HCT116 (cell line): Measurements from ENCODE around the gene EHBP1. TPM values are rescaled to one million over a fixed set of nuclear protein-coding genes. Genes with fewer than 3 reads are reported as not detected.

Experiments
- ATAC-seq: fragments of 200-7000 bp; cut with Tn5 transposase; 2 replicates; pipeline ENCODE4 v1.9.1; 2020; ENCODE audit warnings: mild to moderate bottlenecking, moderate library complexity
- BruUV-seq: library from RNA; stranded (reverse); fragments of 400-500 nt; replicated peaks from 2 replicates; lab custom pipeline; 2021; lab: Mats Ljungman, UMichigan
- CTCF ChIA-PET: fragments of 300-600 bp; sonication (Branson Sonifier 250); formaldehyde crosslinking; loops from one replicate; lab custom pipeline; 2021; ENCODE audit warnings: antibody characterized with exemption; lab: Charles Lee
- POLR2A ChIA-PET: fragments of 300-600, 350-600 bp; sonication (Branson Sonifier 250); formaldehyde crosslinking; loops from one replicate; lab custom pipeline; 2021; ENCODE audit warnings: antibody characterized with exemption; lab: Charles Lee
- RAD21 ChIA-PET, 2 experiments: fragments of 300-600 bp; sonication (Branson Sonifier 250); formaldehyde crosslinking; loops; one replicate each; lab custom pipeline; 2023; ENCODE audit warnings: low total read pairs in 2 of 2; ENCODE audit not compliant: uncharacterized antibody in 2 of 2, unreplicated experiment in 2 of 2, low non-redundant PET in 1 of 2; lab: Charles Lee
- DNase-seq: peaks from one replicate; pipeline ENCODE4 v3.0.0-alpha.2; 2010; ENCODE audit warnings: low read depth, low spot score
- H2AFZ ChIP-seq: fragments of 200-600 bp; shearing (Covaris generic), sonication (generic); 2 replicates; pipeline ENCODE4 v1.6.1; 2017; ENCODE audit warnings: low read depth, mixed run types, mixed read lengths, antibody characterized with exemption, low read length; ENCODE audit not compliant: poor library complexity, severe bottlenecking
- H3K27ac ChIP-seq: 2 replicates; pipeline ENCODE4 v1.5.1; 2012; ENCODE audit warnings: low read depth, low read length
- H3K27me3 ChIP-seq: fragments of 200-600 bp; sonication (generic); 2 replicates; pipeline ENCODE4 v1.6.1; 2016; ENCODE audit warnings: mixed run types, low read length, mixed read lengths; ENCODE audit not compliant: insufficient read depth
- H3K36me3 ChIP-seq, 2 experiments: fragments of 200-500 bp in 1 of 2; fragments of 200-600 bp in 1 of 2; sonication (Bioruptor generic) in 1 of 2; sonication (generic) in 1 of 2; 2 replicates each; pipeline versions ENCODE4 v1.5.1 to v1.6.1; 2014 to 2016; ENCODE audit warnings: low read length in 2 of 2, inconsistent platforms in 1 of 2, mixed read lengths in 1 of 2, mixed run types in 1 of 2; ENCODE audit not compliant: insufficient read depth in 2 of 2, control insufficient read depth in 1 of 2
- H3K4me1 ChIP-seq, 2 experiments: fragments of 200-600 bp in 1 of 2; sonication (generic) in 1 of 2; 2 replicates each; pipeline versions ENCODE4 v1.5.1 to v1.6.1; 2012 to 2017; ENCODE audit warnings: low read length in 2 of 2, inconsistent platforms in 1 of 2, mild to moderate bottlenecking in 1 of 2, mixed read lengths in 1 of 2, mixed run types in 1 of 2, moderate library complexity in 1 of 2; ENCODE audit not compliant: insufficient read depth in 2 of 2, control insufficient read depth in 1 of 2
- H3K4me2 ChIP-seq: fragments of 200-600 bp; sonication (generic); 2 replicates; pipeline ENCODE4 v1.6.1; 2017; ENCODE audit warnings: mixed run types, low read length, mixed read lengths
- H3K4me3 ChIP-seq, 2 experiments: fragments of 200-600 bp in 1 of 2; sonication (generic) in 1 of 2; replicated peaks in 1 of 2; 2 replicates each; pipeline ENCODE4 v1.5.1; 2011 to 2016; ENCODE audit warnings: low read length in 2 of 2, control low read depth in 1 of 2, low read depth in 1 of 2, mild to moderate bottlenecking in 1 of 2, mixed read lengths in 1 of 2, mixed run types in 1 of 2
- H3K79me2 ChIP-seq: fragments of 200-600 bp; sonication (generic); 2 replicates; pipeline ENCODE4 v1.6.1; 2017; ENCODE audit warnings: mild to moderate bottlenecking, mixed run types, low read length, moderate library complexity, mixed read lengths; ENCODE audit not compliant: insufficient read depth
- H3K9ac ChIP-seq: fragments of 200-600 bp; sonication (generic); 2 replicates; pipeline ENCODE4 v1.6.1; 2016; ENCODE audit warnings: low read length, mixed read lengths
- H3K9me2 ChIP-seq: fragments of 200-600 bp; sonication (generic), shearing (Covaris generic); 2 replicates; pipeline ENCODE4 v1.6.1; 2017; ENCODE audit warnings: mixed run types, mild to moderate bottlenecking, moderate library complexity; ENCODE audit not compliant: insufficient read depth
- H3K9me3 ChIP-seq, 2 experiments: fragments of 200-500 bp in 1 of 2; fragments of 200-600 bp in 1 of 2; sonication (Bioruptor generic) in 1 of 2; sonication (generic) in 1 of 2; 2 replicates each; pipeline ENCODE4 v1.6.1; 2014 to 2017; ENCODE audit warnings: low read length in 2 of 2, mixed read lengths in 2 of 2, inconsistent platforms in 1 of 2, low read depth in 1 of 2, mild to moderate bottlenecking in 1 of 2, mixed run types in 1 of 2, moderate library complexity in 1 of 2; ENCODE audit not compliant: control insufficient read depth in 1 of 2, insufficient read depth in 1 of 2
- H4K20me1 ChIP-seq: fragments of 200-600 bp; sonication (generic), shearing (Covaris generic); 2 replicates; pipeline ENCODE4 v1.6.1; 2017; ENCODE audit warnings: mixed run types, mild to moderate bottlenecking, moderate library complexity; ENCODE audit not compliant: insufficient read depth
- EZH2 ChIP-seq: fragments of 200-600 bp; sonication (generic); IDR thresholded peaks from 2 replicates; pipeline ENCODE4 v1.6.1; 2017; ENCODE audit warnings: antibody characterized with exemption, mixed run types
- EZH2phosphoT487 ChIP-seq: fragments of 200-600 bp; IDR thresholded peaks from 2 replicates; pipeline ENCODE4 v1.6.1; 2018; ENCODE audit warnings: antibody characterized with exemption, borderline replicate concordance
- FOSL1 ChIP-seq: IDR thresholded peaks from 2 replicates; pipeline ENCODE4 v1.6.1; 2012; ENCODE audit warnings: low read depth
- JUND ChIP-seq: IDR thresholded peaks from 2 replicates; pipeline ENCODE4 v1.6.1; 2012
- MAX ChIP-seq: IDR thresholded peaks from 2 replicates; pipeline ENCODE4 v1.6.1; 2012
- RAD21 ChIP-seq: IDR thresholded peaks from 2 replicates; pipeline ENCODE4 v1.6.1; 2012; ENCODE audit warnings: low read depth, mild to moderate bottlenecking
- SRF ChIP-seq: IDR thresholded peaks from 2 replicates; pipeline ENCODE4 v1.6.1; 2012; ENCODE audit warnings: low read depth
- YY1 ChIP-seq: IDR thresholded peaks from 2 replicates; pipeline ENCODE4 v1.6.1; 2011; ENCODE audit warnings: low read length, low read depth, moderate library complexity, mild to moderate bottlenecking; ENCODE audit not compliant: insufficient replicate concordance; ENCODE audit errors: extremely low read depth
- intact Hi-C: fragments of 100-400 bp; cut with micrococcal nuclease; formaldehyde crosslinking; loops from 2 replicates; pipeline ENCODE4 v1.10.0; 2022
- total RNA-seq: library from RNA; stranded (reverse); gene quantifications from one replicate; pipeline ENCODE4 v1.2.1, GENCODE V29; 2021; ENCODE audit not compliant: unreplicated experiment
- TF ChIP-seq, protein P1 (sequence below): IDR thresholded peaks from 2 replicates; pipeline ENCODE4 v1.6.1; 2011; ENCODE audit warnings: mild to moderate bottlenecking, low read length, moderate library complexity; ENCODE audit not compliant: insufficient replicate concordance; ENCODE audit errors: extremely low read depth
- TF ChIP-seq, protein P2 (sequence below): IDR thresholded peaks from 2 replicates; pipeline ENCODE4 v1.6.1; 2012
- TF ChIP-seq, protein P3 (sequence below), 3 experiments: fragments of 200-600 bp in 1 of 3; sonication (generic) in 1 of 3; IDR thresholded peaks in 2 of 3; conservative IDR thresholded peaks in 1 of 3; 2 replicates each; pipeline ENCODE4 v1.5.1; 2012 to 2017; ENCODE audit warnings: low read depth in 2 of 3, low read length in 2 of 3, antibody characterized with exemption in 1 of 3, borderline replicate concordance in 1 of 3, control low read depth in 1 of 3, mild to moderate bottlenecking in 1 of 3, mixed read lengths in 1 of 3, mixed run types in 1 of 3, moderate library complexity in 1 of 3; ENCODE audit not compliant: insufficient read depth in 1 of 3

Gene EHBP1
- total RNA-seq, 1 experiment from 2014 or later = 89.9 TPM

- Histone ChIP-seq H3K27ac (no peak overlapping the region), H3K4me3 (no peak overlapping the region), H4K20me1 (peaks cover 3% of the 10 kb centered on the region; the same call in 1 of the 2 replicates), H3K36me3 (no peaks in the 10 kb centered on the region), H2AFZ (no peak overlapping the region), H3K9ac (no peak overlapping the region), H3K4me2 (no peak overlapping the region), H3K4me1 (peaks cover 12% of the 10 kb centered on the region in 2 experiments; a peak in 2 of 4 replicates), H3K27me3 (no peaks in the 10 kb centered on the region), H3K9me3 (no peaks in the 10 kb centered on the region), H3K79me2 (peaks cover 94% of the 10 kb centered on the region), H3K9me2 (no peaks in the 10 kb centered on the region)
- no TSS peak for BruUV-seq
- intact Hi-C loops = no loop called here
- ChIA-PET RAD21 (no interaction called here), CTCF (no interaction called here), POLR2A (interaction anchor here (0.7 kb wide), 1 partner anchor 248 kb away, joined by 3 read pairs; no protein-coding TSS in a partner anchor)
- DNase-seq (no peak), ATAC-seq (no peak)
- TF ChIP-seq EZH2phosphoT487 = no peak
- no peak for TF ChIP-seq JUND
- no peak for TF ChIP-seq MAX
- TF ChIP-seq FOSL1 = no peak
- TF ChIP-seq, protein P1, sequence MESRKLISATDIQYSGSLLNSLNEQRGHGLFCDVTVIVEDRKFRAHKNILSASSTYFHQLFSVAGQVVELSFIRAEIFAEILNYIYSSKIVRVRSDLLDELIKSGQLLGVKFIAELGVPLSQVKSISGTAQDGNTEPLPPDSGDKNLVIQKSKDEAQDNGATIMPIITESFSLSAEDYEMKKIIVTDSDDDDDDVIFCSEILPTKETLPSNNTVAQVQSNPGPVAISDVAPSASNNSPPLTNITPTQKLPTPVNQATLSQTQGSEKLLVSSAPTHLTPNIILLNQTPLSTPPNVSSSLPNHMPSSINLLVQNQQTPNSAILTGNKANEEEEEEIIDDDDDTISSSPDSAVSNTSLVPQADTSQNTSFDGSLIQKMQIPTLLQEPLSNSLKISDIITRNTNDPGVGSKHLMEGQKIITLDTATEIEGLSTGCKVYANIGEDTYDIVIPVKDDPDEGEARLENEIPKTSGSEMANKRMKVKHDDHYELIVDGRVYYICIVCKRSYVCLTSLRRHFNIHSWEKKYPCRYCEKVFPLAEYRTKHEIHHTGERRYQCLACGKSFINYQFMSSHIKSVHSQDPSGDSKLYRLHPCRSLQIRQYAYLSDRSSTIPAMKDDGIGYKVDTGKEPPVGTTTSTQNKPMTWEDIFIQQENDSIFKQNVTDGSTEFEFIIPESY = no peak
- no peak for TF ChIP-seq EZH2
- no peak for TF ChIP-seq YY1
- TF ChIP-seq RAD21 = no peak
- TF ChIP-seq SRF = no peak
- TF ChIP-seq, protein P2, sequence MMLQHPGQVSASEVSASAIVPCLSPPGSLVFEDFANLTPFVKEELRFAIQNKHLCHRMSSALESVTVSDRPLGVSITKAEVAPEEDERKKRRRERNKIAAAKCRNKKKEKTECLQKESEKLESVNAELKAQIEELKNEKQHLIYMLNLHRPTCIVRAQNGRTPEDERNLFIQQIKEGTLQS = no peak
- TF ChIP-seq, protein P3, sequence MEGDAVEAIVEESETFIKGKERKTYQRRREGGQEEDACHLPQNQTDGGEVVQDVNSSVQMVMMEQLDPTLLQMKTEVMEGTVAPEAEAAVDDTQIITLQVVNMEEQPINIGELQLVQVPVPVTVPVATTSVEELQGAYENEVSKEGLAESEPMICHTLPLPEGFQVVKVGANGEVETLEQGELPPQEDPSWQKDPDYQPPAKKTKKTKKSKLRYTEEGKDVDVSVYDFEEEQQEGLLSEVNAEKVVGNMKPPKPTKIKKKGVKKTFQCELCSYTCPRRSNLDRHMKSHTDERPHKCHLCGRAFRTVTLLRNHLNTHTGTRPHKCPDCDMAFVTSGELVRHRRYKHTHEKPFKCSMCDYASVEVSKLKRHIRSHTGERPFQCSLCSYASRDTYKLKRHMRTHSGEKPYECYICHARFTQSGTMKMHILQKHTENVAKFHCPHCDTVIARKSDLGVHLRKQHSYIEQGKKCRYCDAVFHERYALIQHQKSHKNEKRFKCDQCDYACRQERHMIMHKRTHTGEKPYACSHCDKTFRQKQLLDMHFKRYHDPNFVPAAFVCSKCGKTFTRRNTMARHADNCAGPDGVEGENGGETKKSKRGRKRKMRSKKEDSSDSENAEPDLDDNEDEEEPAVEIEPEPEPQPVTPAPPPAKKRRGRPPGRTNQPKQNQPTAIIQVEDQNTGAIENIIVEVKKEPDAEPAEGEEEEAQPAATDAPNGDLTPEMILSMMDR (IDR thresholded peaks at IDR 0.05 in 2 of 3, conservative IDR thresholded peaks at IDR 0.05 in 1 of 3; ENCODE audit: borderline replicate concordance in 1 of 3, insufficient read depth in 1 of 3, low read depth in 2 of 3, low read length in 2 of 3) = no peak
Observed at GRCh38 chr2:62757029-62757428, 51.5 kb downstream of the EHBP1 start.
